Caco-2 (cell line): ENCODE data around the gene NLGN4X. TPM values are rescaled to one million over a fixed set of nuclear protein-coding genes. Genes with fewer than 3 reads are reported as not detected.

ENCODE experiments used
- BruUV-seq: library from RNA; stranded (reverse); fragments of 400-500 nt; replicated peaks from 2 replicates; lab custom pipeline; 2021; lab: Mats Ljungman, UMichigan
- CTCF ChIA-PET: fragments of 300-600 bp; sonication (Branson Sonifier 250); formaldehyde crosslinking; loops from one replicate; lab custom pipeline; 2022; ENCODE audit warnings: antibody characterized with exemption; lab: Charles Lee
- POLR2A ChIA-PET: fragments of 300-600 bp; sonication (Branson Sonifier 250); formaldehyde crosslinking; loops from one replicate; lab custom pipeline; 2022; ENCODE audit warnings: antibody characterized with exemption; lab: Charles Lee
- DNase-seq, 2 experiments: peaks; one replicate each; pipeline versions ENCODE4 v3.0.0 to v3.0.0-alpha.2; 2020 to 2022
- H3K27me3 ChIP-seq: replicated peaks from 2 replicates; pipeline ENCODE4 v1.6.0; 2011; ENCODE audit warnings: low read length; ENCODE audit not compliant: control insufficient read depth, insufficient read depth
- H3K36me3 ChIP-seq: 2 replicates; pipeline ENCODE4 v1.5.1; 2011; ENCODE audit warnings: low read length; ENCODE audit not compliant: control insufficient read depth, insufficient read depth
- H3K4me1 ChIP-seq: fragments of 250-450 bp; sonication (Bioruptor Pico); 2 replicates; pipeline ENCODE4 v1.5.1; 2020; ENCODE audit warnings: mild to moderate bottlenecking
- H3K4me3 ChIP-seq: 2 replicates; pipeline ENCODE4 v1.5.1; 2011; ENCODE audit warnings: low read depth, mild to moderate bottlenecking, control low read depth, low read length
- H3K9me3 ChIP-seq: fragments of 250-450 bp; sonication (Bioruptor Pico); 2 replicates; pipeline ENCODE4 v1.5.1; 2020; ENCODE audit warnings: mild to moderate bottlenecking, moderate library complexity
- H3K27ac Mint-ChIP-seq: one replicate; pipeline ENCODE4 v1.8.0; 2022; ENCODE audit warnings: mixed read lengths; ENCODE audit not compliant: unreplicated experiment
- H3K27me3 Mint-ChIP-seq: one replicate; pipeline ENCODE4 v1.8.0; 2022; ENCODE audit warnings: mixed read lengths; ENCODE audit not compliant: insufficient read depth, unreplicated experiment
- H3K36me3 Mint-ChIP-seq: one replicate; pipeline ENCODE4 v1.8.0; 2022; ENCODE audit warnings: mild to moderate bottlenecking, mixed read lengths; ENCODE audit not compliant: insufficient read depth, unreplicated experiment
- H3K4me1 Mint-ChIP-seq: one replicate; pipeline ENCODE4 v1.8.0; 2022; ENCODE audit warnings: low read depth, mixed read lengths; ENCODE audit not compliant: unreplicated experiment
- H3K4me3 Mint-ChIP-seq: one replicate; pipeline ENCODE4 v1.8.0; 2022; ENCODE audit warnings: mild to moderate bottlenecking, moderate library complexity, mixed read lengths; ENCODE audit not compliant: unreplicated experiment
- H3K9me3 Mint-ChIP-seq: one replicate; pipeline ENCODE4 v1.8.0; 2022; ENCODE audit warnings: mixed read lengths; ENCODE audit not compliant: unreplicated experiment
- intact Hi-C: fragments of 100-400 bp; cut with micrococcal nuclease; formaldehyde crosslinking; loops from one replicate; pipeline ENCODE4 v1.10.0; 2022; ENCODE audit not compliant: unreplicated experiment
- total RNA-seq: library from RNA; stranded (reverse); gene quantifications from 2 replicates; pipeline ENCODE4 v1.2.3, GENCODE V29; 2022
- TF ChIP-seq, protein P1 (sequence below), 2 experiments: fragments of 200-600 bp in 1 of 2; IDR thresholded peaks; 1 replicate in 1 of 2; 2 replicates in 1 of 2; pipeline versions ENCODE4 v1.5.1 to v1.8.0; 2011 to 2022; ENCODE audit warnings: antibody characterized with exemption in 1 of 2, control low read depth in 1 of 2, inconsistent platforms in 1 of 2, low read depth in 1 of 2, low read length in 1 of 2, mild to moderate bottlenecking in 1 of 2, moderate library complexity in 1 of 2; ENCODE audit not compliant: insufficient read depth in 1 of 2, severe bottlenecking in 1 of 2, unreplicated experiment in 1 of 2

NLGN4X gene
- total RNA-seq, 1 experiment from 2014 or later = not detected

DNA sequence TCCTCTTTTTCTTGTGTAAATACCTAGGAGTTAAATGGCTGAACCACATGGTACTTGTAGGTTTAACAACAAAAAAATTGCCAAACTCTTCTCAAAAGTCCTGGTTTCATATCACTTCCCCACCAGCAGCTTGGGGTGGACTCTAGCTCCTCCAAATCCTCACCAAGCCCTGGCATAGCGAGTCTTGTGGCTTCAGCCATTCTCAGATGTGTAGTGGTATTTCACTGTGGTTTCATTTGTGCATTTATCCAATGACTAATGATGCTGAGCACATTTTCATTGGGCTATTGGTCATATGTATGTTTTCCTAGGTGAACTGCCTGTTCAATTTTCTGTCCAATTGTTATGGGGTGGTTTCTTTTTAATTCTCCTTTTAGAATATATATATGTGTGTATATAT is 249.3 kb downstream of the NLGN4X start:
- Histone ChIP-seq H3K4me1 (no peaks in the 10 kb centered on the region), H3K4me3 (no peak overlapping the region), H3K9me3 (no peaks in the 10 kb centered on the region), H3K27me3 (no peaks in the 10 kb centered on the region), H3K36me3 (no peaks in the 10 kb centered on the region)
- H3K4me1 Mint-ChIP-seq = no peaks in the 10 kb centered on the region
- ChIA-PET POLR2A (no interaction called here), CTCF (no interaction called here)
- peaks cover 3% of the 10 kb centered on the region for H3K27me3 Mint-ChIP-seq
- TF ChIP-seq, protein P1, sequence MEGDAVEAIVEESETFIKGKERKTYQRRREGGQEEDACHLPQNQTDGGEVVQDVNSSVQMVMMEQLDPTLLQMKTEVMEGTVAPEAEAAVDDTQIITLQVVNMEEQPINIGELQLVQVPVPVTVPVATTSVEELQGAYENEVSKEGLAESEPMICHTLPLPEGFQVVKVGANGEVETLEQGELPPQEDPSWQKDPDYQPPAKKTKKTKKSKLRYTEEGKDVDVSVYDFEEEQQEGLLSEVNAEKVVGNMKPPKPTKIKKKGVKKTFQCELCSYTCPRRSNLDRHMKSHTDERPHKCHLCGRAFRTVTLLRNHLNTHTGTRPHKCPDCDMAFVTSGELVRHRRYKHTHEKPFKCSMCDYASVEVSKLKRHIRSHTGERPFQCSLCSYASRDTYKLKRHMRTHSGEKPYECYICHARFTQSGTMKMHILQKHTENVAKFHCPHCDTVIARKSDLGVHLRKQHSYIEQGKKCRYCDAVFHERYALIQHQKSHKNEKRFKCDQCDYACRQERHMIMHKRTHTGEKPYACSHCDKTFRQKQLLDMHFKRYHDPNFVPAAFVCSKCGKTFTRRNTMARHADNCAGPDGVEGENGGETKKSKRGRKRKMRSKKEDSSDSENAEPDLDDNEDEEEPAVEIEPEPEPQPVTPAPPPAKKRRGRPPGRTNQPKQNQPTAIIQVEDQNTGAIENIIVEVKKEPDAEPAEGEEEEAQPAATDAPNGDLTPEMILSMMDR (IDR thresholded peaks at IDR 0.05; ENCODE audit: insufficient read depth in 1 of 2, low read depth in 1 of 2, low read length in 1 of 2, severe bottlenecking in 1 of 2, unreplicated experiment in 1 of 2) = no peak
- H3K9me3 Mint-ChIP-seq = no peaks in the 10 kb centered on the region
- no peak overlapping the region for H3K27ac Mint-ChIP-seq
- BruUV-seq = no TSS peak
- intact Hi-C loops = no loop called here
- no peaks in the 10 kb centered on the region for H3K36me3 Mint-ChIP-seq
- H3K4me3 Mint-ChIP-seq = no peak overlapping the region
- no peak for DNase-seq

- Mint-ChIP-seq H3K4me1 (no peaks in the 10 kb centered on the region), H3K4me3 (no peak overlapping the region), H3K36me3 (no peaks in the 10 kb centered on the region), H3K27me3 (peaks cover 3% of the 10 kb centered on the region), H3K9me3 (no peaks in the 10 kb centered on the region), H3K27ac (no peak overlapping the region)
- TF ChIP-seq, protein P1 (IDR thresholded peaks at IDR 0.05; ENCODE audit: insufficient read depth in 1 of 2, low read depth in 1 of 2, low read length in 1 of 2, severe bottlenecking in 1 of 2, unreplicated experiment in 1 of 2) = no peak
- POLR2A ChIA-PET = no interaction called here
- BruUV-seq = no TSS peak
- Histone ChIP-seq H3K4me1 (no peaks in the 10 kb centered on the region), H3K27me3 (no peaks in the 10 kb centered on the region), H3K36me3 (no peaks in the 10 kb centered on the region), H3K9me3 (no peaks in the 10 kb centered on the region), H3K4me3 (no peak overlapping the region)
- CTCF ChIA-PET = no interaction called here
- intact Hi-C loops = no loop called here
- no peak for DNase-seq
Measured at GRCh38 chrX:5976332-5976731, 252.3 kb downstream of the NLGN4X start.

GRCh38 chrX:5971300-5971699 is 257.4 kb downstream of the NLGN4X start:
- no peaks in the 10 kb centered on the region for H3K27me3 ChIP-seq
- TF ChIP-seq, protein P1 (IDR thresholded peaks at IDR 0.05; ENCODE audit: insufficient read depth in 1 of 2, low read depth in 1 of 2, low read length in 1 of 2, severe bottlenecking in 1 of 2, unreplicated experiment in 1 of 2) = no peak
- H3K27ac Mint-ChIP-seq = no peak overlapping the region
- H3K4me1 ChIP-seq = no peaks in the 10 kb centered on the region
- BruUV-seq = no TSS peak
- H3K36me3 ChIP-seq = no peaks in the 10 kb centered on the region
- no peaks in the 10 kb centered on the region for H3K9me3 Mint-ChIP-seq
- intact Hi-C loops = no loop called here
- no peak overlapping the region for H3K4me3 Mint-ChIP-seq
- POLR2A ChIA-PET = no interaction called here
- H3K4me1 Mint-ChIP-seq = no peaks in the 10 kb centered on the region
- CTCF ChIA-PET = no interaction called here
- no peaks in the 10 kb centered on the region for H3K36me3 Mint-ChIP-seq
- no peak for DNase-seq
- H3K27me3 Mint-ChIP-seq = no peaks in the 10 kb centered on the region
- no peaks in the 10 kb centered on the region for H3K9me3 ChIP-seq
- H3K4me3 ChIP-seq = no peak overlapping the region
